IMR-90 (cell line): ENCODE results near the gene TEX44. TPM values are rescaled to one million over a fixed set of nuclear protein-coding genes. Genes with fewer than 3 reads are reported as not detected.

Experiments used
- ATAC-seq: fragments of 200-7000 bp; cut with Tn5 transposase; 2 replicates; pipeline ENCODE4 v1.9.1; 2020; ENCODE audit warnings: low read depth, mild to moderate bottlenecking, moderate library complexity
- BruUV-seq: library from RNA; stranded (reverse); fragments of 400-500 nt; replicated peaks from 2 replicates; lab custom pipeline; 2021; lab: Mats Ljungman, UMichigan
- CTCF ChIA-PET: fragments of 300-600 bp; formaldehyde crosslinking; extraction: SDS; loops from one replicate; lab custom pipeline; 2021; ENCODE audit warnings: antibody characterized with exemption; lab: Yijun Ruan, JAX
- POLR2A ChIA-PET: fragments of 300-600 bp; sonication (Branson Sonifier 250); formaldehyde crosslinking; loops from one replicate; lab custom pipeline; 2022; ENCODE audit warnings: antibody characterized with exemption; ENCODE audit not compliant: unreplicated experiment; lab: Charles Lee
- DNase-seq: peaks from one replicate; pipeline ENCODE4 v3.0.0; 2013
- H2AFZ ChIP-seq: replicated peaks from 2 replicates; pipeline ENCODE3; 2013; ENCODE audit warnings: low read length, mild to moderate bottlenecking; ENCODE audit not compliant: poor library complexity
- H2AK5ac ChIP-seq: 2 replicates; pipeline ENCODE4 v1.6.1; 2013; ENCODE audit warnings: low read depth, low read length, inconsistent platforms
- H2AK9ac ChIP-seq: replicated peaks from 2 replicates; pipeline ENCODE3; 2013; ENCODE audit warnings: mild to moderate bottlenecking, low read depth, low read length, moderate library complexity; ENCODE audit not compliant: poor library complexity
- H2BK120ac ChIP-seq: 2 replicates; pipeline ENCODE4 v1.6.1; 2013; ENCODE audit warnings: low read depth, low read length, inconsistent platforms
- H2BK15ac ChIP-seq: 3 replicates; pipeline ENCODE4 v1.6.1; 2013; ENCODE audit warnings: low read depth, low read length, inconsistent platforms
- H2BK20ac ChIP-seq: 2 replicates; pipeline ENCODE4 v1.6.1; 2013; ENCODE audit warnings: low read depth, mild to moderate bottlenecking, inconsistent platforms, low read length, moderate library complexity
- H2BK5ac ChIP-seq: 2 replicates; pipeline ENCODE4 v1.6.1; 2013; ENCODE audit warnings: mild to moderate bottlenecking, low read depth, low read length, inconsistent platforms; ENCODE audit not compliant: poor library complexity, severe bottlenecking
- H3K14ac ChIP-seq: replicated peaks from 2 replicates; pipeline ENCODE4 v1.6.1; 2013; ENCODE audit warnings: low read depth, low read length, inconsistent platforms
- H3K18ac ChIP-seq: 2 replicates; pipeline ENCODE4 v1.6.1; 2013; ENCODE audit warnings: low read depth, low read length, control low read depth
- H3K23ac ChIP-seq: 2 replicates; pipeline ENCODE4 v1.6.1; 2013; ENCODE audit warnings: low read depth, low read length, inconsistent platforms
- H3K27ac ChIP-seq: 2 replicates; pipeline ENCODE4 v1.5.1; 2013; ENCODE audit warnings: mild to moderate bottlenecking, control low read depth, low read length; ENCODE audit not compliant: insufficient read depth
- H3K27me3 ChIP-seq: 2 replicates; pipeline ENCODE4 v1.6.1; 2013; ENCODE audit warnings: low read length; ENCODE audit not compliant: control insufficient read depth, insufficient read depth
- H3K36me3 ChIP-seq: 2 replicates; pipeline ENCODE4 v1.6.1; 2013; ENCODE audit warnings: low read length, mixed read lengths; ENCODE audit not compliant: control insufficient read depth, insufficient read depth
- H3K4ac ChIP-seq: 2 replicates; pipeline ENCODE4 v1.6.1; 2013; ENCODE audit warnings: low read depth, low read length, inconsistent platforms
- H3K4me1 ChIP-seq: 2 replicates; pipeline ENCODE4 v1.6.1; 2013; ENCODE audit warnings: low read length, mixed read lengths; ENCODE audit not compliant: control insufficient read depth, insufficient read depth
- H3K4me2 ChIP-seq: 2 replicates; pipeline ENCODE4 v1.6.1; 2013; ENCODE audit warnings: low read depth, mild to moderate bottlenecking, control low read depth, low read length, moderate library complexity
- H3K4me3 ChIP-seq: 2 replicates; pipeline ENCODE4 v1.5.1; 2013; ENCODE audit warnings: low read depth, mild to moderate bottlenecking, control low read depth, low read length, moderate library complexity; ENCODE audit not compliant: insufficient read depth
- H3K56ac ChIP-seq: 2 replicates; pipeline ENCODE4 v1.6.1; 2013; ENCODE audit warnings: low read length, inconsistent platforms; ENCODE audit not compliant: insufficient read depth; ENCODE audit errors: extremely low read depth
- H3K79me1 ChIP-seq, 2 experiments: 2 replicates each; pipeline ENCODE4 v1.6.1; 2013; ENCODE audit warnings: low read length in 2 of 2, inconsistent platforms in 1 of 2, low read depth in 1 of 2
- H3K9ac ChIP-seq: 2 replicates; pipeline ENCODE4 v1.6.1; 2013; ENCODE audit warnings: low read depth, low read length, control low read depth
- H3K9me1 ChIP-seq: 2 replicates; pipeline ENCODE4 v1.6.1; 2013; ENCODE audit warnings: low read length, inconsistent platforms; ENCODE audit not compliant: insufficient read depth
- H3K9me3 ChIP-seq: 2 replicates; pipeline ENCODE4 v1.6.1; 2013; ENCODE audit warnings: low read length; ENCODE audit not compliant: control insufficient read depth, insufficient read depth
- H4K20me1 ChIP-seq: 2 replicates; pipeline ENCODE4 v1.6.1; 2013; ENCODE audit warnings: low read length, inconsistent platforms; ENCODE audit not compliant: insufficient read depth
- H4K5ac ChIP-seq: 2 replicates; pipeline ENCODE4 v1.6.1; 2013; ENCODE audit warnings: mild to moderate bottlenecking, low read depth, low read length, control low read depth
- H4K8ac ChIP-seq, 2 experiments: 2 replicates each; pipeline ENCODE4 v1.6.1; 2013; ENCODE audit warnings: low read depth in 2 of 2, low read length in 2 of 2, control low read depth in 1 of 2, inconsistent platforms in 1 of 2
- H4K91ac ChIP-seq: 2 replicates; pipeline ENCODE4 v1.6.1; 2013; ENCODE audit warnings: low read depth, low read length, inconsistent platforms; ENCODE audit not compliant: insufficient read depth
- BHLHE40 ChIP-seq: fragments of 150-350 bp; IDR thresholded peaks from 2 replicates; pipeline ENCODE4 v1.6.1; 2016; ENCODE audit warnings: mild to moderate bottlenecking, low read depth, low read length
- CEBPB ChIP-seq: IDR thresholded peaks from 2 replicates; pipeline ENCODE4 v1.6.1; 2012; ENCODE audit warnings: low read depth, low read length, improper control_type of control experiment
- CHD1 ChIP-seq: IDR thresholded peaks from 2 replicates; pipeline ENCODE4 v1.6.1; 2012; ENCODE audit warnings: low read depth, low read length, improper control_type of control experiment
- MAFK ChIP-seq: IDR thresholded peaks from 2 replicates; pipeline ENCODE4 v1.6.1; 2012; ENCODE audit warnings: low read depth, low read length, improper control_type of control experiment
- MAZ ChIP-seq: IDR thresholded peaks from 2 replicates; pipeline ENCODE4 v1.6.1; 2012; ENCODE audit warnings: low read depth, mild to moderate bottlenecking, low read length, improper control_type of control experiment, moderate library complexity, borderline replicate concordance
- NFE2L2 ChIP-seq: fragments of 150-350 bp; IDR thresholded peaks from 2 replicates; pipeline ENCODE4 v1.6.1; 2016; ENCODE audit warnings: low read depth, mild to moderate bottlenecking, low read length
- POLR2A ChIP-seq: IDR thresholded peaks from 2 replicates; pipeline ENCODE4 v1.6.1; 2012; ENCODE audit warnings: mild to moderate bottlenecking, low read depth, low read length
- RAD21 ChIP-seq: IDR thresholded peaks from 2 replicates; pipeline ENCODE4 v1.6.1; 2012; ENCODE audit warnings: low read length, improper control_type of control experiment
- RCOR1 ChIP-seq: IDR thresholded peaks from 2 replicates; pipeline ENCODE4 v1.6.1; 2012; ENCODE audit warnings: mild to moderate bottlenecking, low read length, improper control_type of control experiment; ENCODE audit not compliant: insufficient replicate concordance
- WGBS, 2 experiments: methylation state at CpG; one replicate each; pipeline versions ENCODE4 v1.1.5 to v1.1.7; 2013; ENCODE audit warnings: missing lambda C conversion rate in 2 of 2; ENCODE audit not compliant: insufficient read length in 1 of 2; ENCODE audit errors: extremely low coverage in 2 of 2; 5-methylcytosine and 5-hydroxymethylcytosine counted together
- dilution Hi-C: fragments of 300-500 bp; cut with HindIII; formaldehyde crosslinking; loops from one replicate; pipeline ENCODE4 v1.14.3; 2018; ENCODE audit warnings: low sequenced_read_pairs; ENCODE audit not compliant: unreplicated experiment
- in situ Hi-C: fragments of 300-500 bp; cut with MboI; formaldehyde crosslinking; loops from 3 replicates; pipeline ENCODE4 v1.14.3; 2019; ENCODE audit warnings: low sequenced_read_pairs, inconsistent platforms, mixed read lengths
- intact Hi-C: fragments of 100-400 bp; cut with micrococcal nuclease; formaldehyde crosslinking; loops from 2 replicates; pipeline ENCODE4 v1.10.0; 2022
- polyA plus RNA-seq, 3 experiments: library from polyadenylated mRNA; depleted of rRNA; stranded (reverse); fragments of >200 nt; gene quantifications; 2 replicates each; pipeline ENCODE4 v1.2.3, GENCODE V29; 2012; ENCODE audit warnings: low replicate concordance in 1 of 3
- total RNA-seq: library from RNA; depleted of rRNA; stranded (reverse); fragments of >200 nt; gene quantifications from 2 replicates; pipeline ENCODE4 v1.2.3, GENCODE V29; 2012

The TEX44 gene
- total and polyA plus RNA-seq, 2 of the 4 experiments (the other 2 are of a cell fraction), result not detected

DNA sequence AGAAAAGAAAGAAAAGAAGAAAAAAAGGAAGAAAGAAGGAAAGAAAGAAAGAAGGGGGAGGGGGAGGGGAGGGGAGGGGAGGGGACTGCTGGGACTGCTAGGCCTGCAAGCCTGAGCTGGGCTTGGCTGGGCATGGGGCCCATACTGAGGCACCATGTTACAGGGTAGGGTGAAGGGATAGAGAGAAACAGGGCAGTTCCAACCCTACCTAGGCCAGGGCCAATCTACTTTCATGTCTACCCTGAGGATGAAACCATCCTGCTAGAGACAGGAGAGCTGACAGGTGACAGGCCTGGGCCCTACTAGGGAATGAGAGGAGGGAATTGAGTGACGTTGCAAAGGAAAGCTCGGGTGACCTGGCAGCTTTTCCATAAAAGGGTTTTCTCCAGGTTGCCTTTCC is 41.7 kb downstream of the TEX44 start (continued):
- TF ChIP-seq MAZ (no peak), POLR2A (no peak), CHD1 (no peak), BHLHE40 (no peak)

DNA sequence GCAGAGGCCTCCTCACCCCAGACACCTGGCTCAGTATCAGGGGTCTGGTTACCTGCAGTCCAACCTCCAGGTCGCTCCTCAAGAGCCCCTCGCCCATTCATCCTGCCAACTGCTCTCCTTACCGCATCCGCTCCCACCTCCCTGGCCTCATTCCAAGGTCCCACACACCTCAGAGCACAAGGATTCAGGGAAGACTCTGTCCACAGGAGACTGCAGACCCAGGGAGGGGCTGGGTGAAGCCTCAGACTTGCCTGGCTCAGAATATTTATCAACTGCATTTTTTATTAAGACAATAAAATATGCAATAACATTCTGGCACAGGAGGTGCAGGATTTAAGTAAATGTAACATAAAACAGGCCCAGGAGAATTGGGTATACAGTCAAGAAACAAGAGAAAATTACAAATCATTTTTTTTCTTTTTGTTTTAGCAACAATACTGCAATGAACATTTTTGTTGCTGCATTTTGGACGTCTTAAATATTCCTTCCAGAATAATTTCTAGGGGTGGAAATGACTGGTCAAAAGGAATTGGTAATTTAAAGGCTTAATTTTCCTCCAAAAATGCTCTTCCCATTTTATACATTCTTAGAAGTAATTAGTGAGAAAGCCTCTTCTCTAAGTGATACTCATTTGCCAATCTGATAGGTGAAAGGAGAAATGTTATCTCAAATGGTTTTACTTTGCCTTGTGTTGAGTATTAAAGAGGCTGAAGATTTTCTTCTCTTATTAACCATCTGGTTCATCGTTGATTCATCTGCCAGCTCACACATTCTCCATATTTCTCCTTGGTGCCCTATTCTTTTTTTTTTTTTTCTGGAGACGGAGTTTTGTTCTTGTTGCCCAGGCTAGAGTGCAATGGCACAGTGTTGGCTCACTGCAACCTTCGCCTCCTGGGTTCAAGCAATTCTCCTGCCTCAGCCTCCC is 42.5 kb downstream of the TEX44 start:
- Histone ChIP-seq H3K56ac (no peak overlapping the region), H3K27ac (no peak overlapping the region), H2AK5ac (peak overlapping the region; percentile 93), H3K9me3 (no peaks in the 10 kb centered on the region), H3K27me3 (no peaks in the 10 kb centered on the region), H3K14ac (peak overlapping the region; percentile 48), H2BK120ac (peak overlapping the region; percentile 85), H3K23ac (no peak overlapping the region), H3K4me2 (no peak overlapping the region), H4K20me1 (no peaks in the 10 kb centered on the region), H3K9ac (no peak overlapping the region), H3K9me1 (peaks cover 17% of the 10 kb centered on the region), H2BK15ac (peak overlapping the region; percentile 68; the same call in 1 of the 3 replicates), H3K4me1 (peaks cover 25% of the 10 kb centered on the region), H2BK20ac (peak overlapping the region; percentile 84), H2AFZ (peak overlapping the region; percentile 65), H3K79me1 (no peaks in the 10 kb centered on the region), H2BK5ac (peak overlapping the region; percentile 65), H2AK9ac (peak overlapping the region; percentile 85), H3K4ac (peak overlapping the region; percentile 80), H3K36me3 (no peaks in the 10 kb centered on the region), H3K4me3 (no peak overlapping the region), H4K91ac (peak overlapping the region; percentile 59; the same call in 1 of the 2 replicates), H4K5ac (peak overlapping the region; percentile 56), H4K8ac (peak overlapping the region in 1 of 2 experiments; percentile 19; a peak in 1 of 4 replicates), H3K18ac (peak overlapping the region; percentile 55; the same call in 1 of the 2 replicates)
- WGBS, 2 experiments, result no CpG with 5 or more reads among the region's 8 CpGs
- ChIA-PET POLR2A (interaction anchor here (0.6 kb wide), 1 partner anchor 12 kb away, joined by 16 read pairs; no protein-coding TSS in a partner anchor), CTCF (interaction anchor here (0.6 to 1.0 kb wide), 2 partner anchors 76 to 79 kb away, joined by 3 to 6 read pairs; no protein-coding TSS in a partner anchor)
- intact Hi-C loops, result no loop called here
- in situ Hi-C loops, result no loop called here
- DNase-seq (peak; percentile 45), ATAC-seq (no peak)
- TF ChIP-seq MAFK (no peak), NFE2L2 (no peak), RCOR1 (no peak), RAD21 (no peak), CEBPB (no peak), MAZ (no peak)
- dilution Hi-C loops, result no loop called here
- no TSS peak for BruUV-seq
